DOHH2 (cell line): ENCODE data around the gene TNIP3.
"Not testable (repeated sequence)": the region's sequence is repeated elsewhere in the genome, so short reads cannot be mapped to it uniquely, and the experiment has no call there.

Experiments
- H3F3A ChIP-seq: fragments of 200-600 bp; sonication (generic), shearing (Covaris generic); 2 replicates; pipeline ENCODE4 v1.6.0; 2016; ENCODE audit warnings: antibody characterized with exemption, mild to moderate bottlenecking; ENCODE audit not compliant: control insufficient read depth, insufficient read depth
- H3K27ac ChIP-seq: fragments of 200-600 bp; sonication (generic); 2 replicates; pipeline ENCODE4 v1.5.1; 2014; ENCODE audit warnings: low read depth, mild to moderate bottlenecking, low read length, moderate library complexity
- H3K27me3 ChIP-seq: fragments of 200-600 bp; sonication (generic); 2 replicates; pipeline ENCODE4 v1.6.1; 2014; ENCODE audit warnings: mild to moderate bottlenecking, low read length, mixed read lengths; ENCODE audit not compliant: control insufficient read depth
- H3K36me3 ChIP-seq: fragments of 200-600 bp; sonication (generic); 2 replicates; pipeline ENCODE4 v1.6.1; 2014; ENCODE audit warnings: mild to moderate bottlenecking, low read length, moderate library complexity, mixed read lengths; ENCODE audit not compliant: control insufficient read depth
- H3K4me1 ChIP-seq: fragments of 200-600 bp; sonication (generic); 2 replicates; pipeline ENCODE4 v1.6.1; 2014; ENCODE audit warnings: mild to moderate bottlenecking, low read length, mixed read lengths; ENCODE audit not compliant: control insufficient read depth
- H3K4me2 ChIP-seq: fragments of 200-600 bp; sonication (generic); 2 replicates; pipeline ENCODE4 v1.6.0; 2014; ENCODE audit warnings: mild to moderate bottlenecking, low read length, moderate library complexity
- H3K4me3 ChIP-seq: fragments of 200-600 bp; sonication (generic); 2 replicates; pipeline ENCODE4 v1.5.1; 2014; ENCODE audit warnings: mild to moderate bottlenecking, low read length, mixed read lengths
- H3K79me2 ChIP-seq: fragments of 200-600 bp; sonication (generic); 2 replicates; pipeline ENCODE4 v1.6.1; 2014; ENCODE audit warnings: mild to moderate bottlenecking, low read length, mixed read lengths; ENCODE audit not compliant: control insufficient read depth
- H3K9me2 ChIP-seq: fragments of 200-600 bp; sonication (generic); replicated peaks from 2 replicates; pipeline ENCODE4 v1.6.1; 2014; ENCODE audit warnings: mild to moderate bottlenecking, low read length, mixed read lengths; ENCODE audit not compliant: control insufficient read depth
- H3K9me3 ChIP-seq: fragments of 200-600 bp; sonication (generic); 2 replicates; pipeline ENCODE4 v1.6.1; 2014; ENCODE audit warnings: antibody characterized with exemption, low read length, mixed read lengths; ENCODE audit not compliant: control insufficient read depth, insufficient read depth
- H4K20me1 ChIP-seq: fragments of 200-600 bp; sonication (generic); 2 replicates; pipeline ENCODE4 v1.6.0; 2014; ENCODE audit warnings: low read depth, mild to moderate bottlenecking, antibody characterized with exemption, low read length, moderate library complexity; ENCODE audit not compliant: control insufficient read depth, insufficient read depth
- EZH2phosphoT487 ChIP-seq: fragments of 200-600 bp; sonication (generic); IDR thresholded peaks from 2 replicates; pipeline ENCODE4 v1.6.1; 2017; ENCODE audit warnings: borderline replicate concordance, mild to moderate bottlenecking, antibody characterized with exemption, low read length, moderate library complexity, mixed read lengths
- TF ChIP-seq, protein P1 (sequence below): fragments of 200-600 bp; sonication (generic); IDR thresholded peaks from one replicate; pipeline ENCODE4 v1.5.1; 2014; ENCODE audit warnings: antibody characterized with exemption, mild to moderate bottlenecking, low read depth, low read length; ENCODE audit not compliant: poor library complexity, severe bottlenecking

The TNIP3 gene, protein sequence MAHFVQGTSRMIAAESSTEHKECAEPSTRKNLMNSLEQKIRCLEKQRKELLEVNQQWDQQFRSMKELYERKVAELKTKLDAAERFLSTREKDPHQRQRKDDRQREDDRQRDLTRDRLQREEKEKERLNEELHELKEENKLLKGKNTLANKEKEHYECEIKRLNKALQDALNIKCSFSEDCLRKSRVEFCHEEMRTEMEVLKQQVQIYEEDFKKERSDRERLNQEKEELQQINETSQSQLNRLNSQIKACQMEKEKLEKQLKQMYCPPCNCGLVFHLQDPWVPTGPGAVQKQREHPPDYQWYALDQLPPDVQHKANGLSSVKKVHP

DNA sequence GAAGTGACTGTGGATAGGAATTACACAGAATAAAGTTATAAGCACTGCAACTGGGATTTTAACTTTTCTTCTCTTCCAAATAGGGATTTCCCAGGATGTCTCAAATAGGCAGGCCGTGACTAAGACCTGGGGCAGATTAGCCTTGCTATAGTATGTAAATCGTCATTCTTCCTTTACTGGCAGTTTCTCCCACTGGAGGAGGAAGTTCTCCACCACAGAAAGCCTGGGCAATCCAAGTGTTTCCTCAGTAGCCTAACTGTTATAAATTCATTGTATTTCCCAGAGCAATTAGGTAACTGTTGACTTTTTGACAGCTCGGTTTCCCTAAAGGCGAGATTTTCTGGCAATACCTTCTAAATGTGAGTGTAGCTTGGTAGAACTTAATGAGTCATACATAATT is at the start of gene TNIP3:
TSS of gene TNIP3 (minus strand) at position 31 of the 400 bp plus-strand sequence. CDS start 196 bp downstream, outside the sequence.
- H3K4me1 ChIP-seq, result no peaks in the 10 kb centered on the region
- H4K20me1 ChIP-seq, result no peaks in the 10 kb centered on the region
- H3K27me3 ChIP-seq, result no peaks in the 10 kb centered on the region
- H3K4me3 ChIP-seq, result no peak within 1 kb of the TSS
- H3K36me3 ChIP-seq, result no peaks in the 10 kb centered on the region
- TF ChIP-seq EZH2phosphoT487, result no peak
- TF ChIP-seq, protein P1, sequence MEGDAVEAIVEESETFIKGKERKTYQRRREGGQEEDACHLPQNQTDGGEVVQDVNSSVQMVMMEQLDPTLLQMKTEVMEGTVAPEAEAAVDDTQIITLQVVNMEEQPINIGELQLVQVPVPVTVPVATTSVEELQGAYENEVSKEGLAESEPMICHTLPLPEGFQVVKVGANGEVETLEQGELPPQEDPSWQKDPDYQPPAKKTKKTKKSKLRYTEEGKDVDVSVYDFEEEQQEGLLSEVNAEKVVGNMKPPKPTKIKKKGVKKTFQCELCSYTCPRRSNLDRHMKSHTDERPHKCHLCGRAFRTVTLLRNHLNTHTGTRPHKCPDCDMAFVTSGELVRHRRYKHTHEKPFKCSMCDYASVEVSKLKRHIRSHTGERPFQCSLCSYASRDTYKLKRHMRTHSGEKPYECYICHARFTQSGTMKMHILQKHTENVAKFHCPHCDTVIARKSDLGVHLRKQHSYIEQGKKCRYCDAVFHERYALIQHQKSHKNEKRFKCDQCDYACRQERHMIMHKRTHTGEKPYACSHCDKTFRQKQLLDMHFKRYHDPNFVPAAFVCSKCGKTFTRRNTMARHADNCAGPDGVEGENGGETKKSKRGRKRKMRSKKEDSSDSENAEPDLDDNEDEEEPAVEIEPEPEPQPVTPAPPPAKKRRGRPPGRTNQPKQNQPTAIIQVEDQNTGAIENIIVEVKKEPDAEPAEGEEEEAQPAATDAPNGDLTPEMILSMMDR, result no peak
- no peaks in the 10 kb centered on the region for H3F3A ChIP-seq
- H3K27ac ChIP-seq, result no peak within 1 kb of the TSS
- H3K9me3 ChIP-seq, result no peaks in the 10 kb centered on the region
- H3K4me2 ChIP-seq, result no peak within 1 kb of the TSS
- no peaks in the 10 kb centered on the region for H3K9me2 ChIP-seq
- no peaks in the 10 kb centered on the region for H3K79me2 ChIP-seq

DNA sequence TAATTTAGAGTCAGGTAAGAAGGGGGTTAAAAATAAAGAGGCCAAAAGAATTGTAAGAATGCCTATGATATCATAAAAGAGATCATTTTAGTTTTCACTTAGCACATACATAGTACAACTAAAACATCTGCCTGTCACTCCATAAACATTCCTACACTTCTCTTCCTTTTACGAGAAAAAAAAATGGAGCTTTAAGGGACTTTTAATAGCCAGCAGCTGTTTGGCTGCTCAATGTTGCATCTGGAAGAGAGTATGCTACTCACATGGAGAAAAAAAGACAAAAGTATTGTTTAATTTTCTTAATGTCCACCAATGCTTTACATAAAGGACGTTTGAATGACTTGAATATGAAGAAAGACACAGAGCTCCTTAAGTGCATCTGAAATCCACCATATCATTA is 48.7 kb upstream of the TNIP3 start:
- Histone ChIP-seq H3K27ac (no peak overlapping the region), H3K27me3 (no peaks in the 10 kb centered on the region), H3F3A (no peaks in the 10 kb centered on the region), H3K9me3 (no peaks in the 10 kb centered on the region), H3K9me2 (no peaks in the 10 kb centered on the region), H3K4me1 (no peaks in the 10 kb centered on the region), H3K4me3 (no peak overlapping the region), H3K79me2 (no peaks in the 10 kb centered on the region), H3K4me2 (no peak overlapping the region), H3K36me3 (no peaks in the 10 kb centered on the region), H4K20me1 (no peaks in the 10 kb centered on the region)
- TF ChIP-seq EZH2phosphoT487, result no peak

DNA sequence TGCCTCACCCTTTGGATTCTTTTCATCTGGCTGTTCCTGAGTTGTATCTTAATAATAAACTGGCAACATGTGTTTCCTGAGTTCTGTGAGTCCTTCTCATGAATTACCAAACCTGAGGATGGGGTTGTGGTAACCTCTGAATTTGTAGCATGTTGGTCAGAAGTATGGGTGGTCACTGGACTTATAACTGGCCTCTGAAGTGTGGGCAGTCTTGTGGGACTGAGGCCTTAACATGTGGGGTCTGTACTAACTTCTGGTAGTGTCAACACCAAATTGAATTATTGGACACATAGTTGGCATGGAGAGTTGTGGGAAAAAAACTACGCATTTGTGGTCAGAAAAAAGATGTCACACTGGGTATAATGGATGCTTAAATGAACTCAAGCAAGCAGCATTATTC is 45.0 kb upstream of the TNIP3 start:
- Histone ChIP-seq H3K9me3 (no peaks in the 10 kb centered on the region), H3K79me2 (no peaks in the 10 kb centered on the region), H3K4me1 (no peaks in the 10 kb centered on the region), H3F3A (no peaks in the 10 kb centered on the region), H4K20me1 (no peaks in the 10 kb centered on the region), H3K36me3 (no peaks in the 10 kb centered on the region), H3K27ac (no peak overlapping the region), H3K27me3 (no peaks in the 10 kb centered on the region), H3K9me2 (no peaks in the 10 kb centered on the region), H3K4me3 (no peak overlapping the region), H3K4me2 (no peak overlapping the region)
- TF ChIP-seq EZH2phosphoT487, result no peak
- TF ChIP-seq, protein P1, result no peak

DNA sequence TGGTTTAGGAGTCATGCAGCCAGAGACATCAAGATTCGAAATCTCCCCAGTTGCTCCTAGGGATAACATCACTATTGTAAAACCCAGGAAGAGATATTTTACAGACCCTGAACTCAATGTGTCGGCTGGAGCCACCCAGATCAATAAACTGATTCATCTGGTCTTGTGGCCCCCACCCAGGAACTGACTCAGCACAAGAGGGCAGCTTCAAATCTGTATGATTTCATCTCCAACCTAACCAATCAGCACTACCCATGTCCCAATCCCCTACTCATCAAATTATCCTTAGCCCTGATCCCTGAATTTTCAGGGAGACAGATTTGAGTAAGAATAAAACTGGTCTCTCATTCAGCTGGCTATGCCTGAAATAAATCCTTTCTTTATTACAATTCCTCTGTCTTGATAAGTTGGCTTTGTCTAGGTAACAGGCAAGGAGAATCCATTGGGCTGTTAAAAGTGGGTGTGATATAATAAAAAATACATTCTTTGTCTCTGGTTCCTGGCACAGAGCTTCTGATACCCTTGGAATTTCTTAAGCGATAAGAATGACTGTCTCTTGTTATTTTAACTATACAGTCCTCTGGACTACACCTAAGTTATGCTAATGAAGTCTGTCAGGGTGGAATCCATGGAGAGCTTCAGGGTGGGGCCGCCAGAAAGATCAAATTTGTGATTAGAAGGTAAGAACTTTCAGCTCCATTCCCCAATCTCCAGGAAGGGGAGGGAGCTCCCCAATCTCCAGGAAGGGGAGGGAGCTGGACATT is 44.3 kb upstream of the TNIP3 start:
- Histone ChIP-seq H3K4me3 (no peak overlapping the region), H4K20me1 (no peaks in the 10 kb centered on the region), H3K4me1 (no peaks in the 10 kb centered on the region), H3K9me3 (no peaks in the 10 kb centered on the region), H3K27me3 (no peaks in the 10 kb centered on the region), H3K79me2 (no peaks in the 10 kb centered on the region), H3K9me2 (no peaks in the 10 kb centered on the region), H3F3A (no peaks in the 10 kb centered on the region), H3K4me2 (no peak overlapping the region), H3K36me3 (no peaks in the 10 kb centered on the region), H3K27ac (no peak overlapping the region)
- TF ChIP-seq EZH2phosphoT487, result no peak
- TF ChIP-seq, protein P1, result no peak

DNA sequence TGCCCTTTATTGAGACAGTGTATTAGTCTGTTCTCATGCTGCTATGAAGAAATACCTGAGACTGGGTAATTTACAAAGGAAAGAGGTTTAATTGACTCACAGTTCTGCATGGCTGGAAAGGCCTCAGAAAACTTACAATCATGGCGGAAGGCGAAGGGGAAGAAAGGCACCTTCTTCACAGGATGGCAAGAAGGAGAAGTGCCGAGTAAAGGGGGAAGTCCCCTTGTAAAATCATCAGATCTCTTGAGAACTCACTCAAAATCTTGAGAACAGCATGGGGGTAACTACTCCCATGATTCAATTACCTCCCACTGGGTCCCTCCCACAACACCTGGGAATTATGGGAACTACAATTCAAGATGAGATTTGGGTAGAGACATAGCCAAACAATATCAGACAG is 41.7 kb upstream of the TNIP3 start:
- not testable (repeated sequence) for H3K9me3 ChIP-seq, H4K20me1 ChIP-seq, H3K9me2 ChIP-seq, H3K27me3 ChIP-seq, H3K36me3 ChIP-seq, H3F3A ChIP-seq, H3K27ac ChIP-seq, H3K79me2 ChIP-seq, H3K4me1 ChIP-seq, H3K4me3 ChIP-seq, H3K4me2 ChIP-seq
